ENCODE results near the gene CLOCK. TPM values are rescaled to one million over a fixed set of nuclear protein-coding genes. Genes with fewer than 3 reads are reported as not detected.

The CLOCK gene
- total RNA-seq, 1 experiment from 2014 or later: 9.5 TPM

DNA sequence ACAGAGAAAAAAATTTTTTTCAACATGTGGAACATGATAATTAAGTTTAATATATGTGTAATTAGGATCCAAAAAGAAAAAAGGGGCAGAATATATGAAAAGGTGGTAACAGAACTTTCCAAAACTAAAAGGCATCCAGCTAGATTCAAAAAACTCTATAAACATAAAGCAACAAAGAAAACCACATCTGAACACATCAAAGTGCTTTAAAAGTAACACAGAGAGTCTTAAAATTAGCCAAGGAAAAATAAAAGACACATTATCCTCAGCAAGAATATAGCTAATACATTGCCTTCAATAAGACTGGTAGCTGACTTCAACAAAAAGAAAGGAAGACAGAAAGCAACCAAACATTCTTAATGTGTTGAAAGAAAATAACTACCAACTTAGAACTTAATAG, 8.2 kb downstream of the CLOCK start:
- CTCF ChIA-PET: interaction anchor here (0.6 kb wide), 1 partner anchor 719 kb away, joined by 5 read pairs; no protein-coding TSS in a partner anchor
- H3K27ac Mint-ChIP-seq (ENCODE audit: unreplicated experiment): no peak overlapping the region
- no TSS peak for BruUV-seq (replicated peaks)
- POLR2A ChIA-PET: no interaction called here
- no peak for DNase-seq
- Histone ChIP-seq H3K4me1 (no peaks in the 10 kb centered on the region), H3K27me3 (replicated peaks; ENCODE audit: control insufficient read depth, insufficient read depth, low read length) (no peaks in the 10 kb centered on the region), H3K36me3 (ENCODE audit: control insufficient read depth, insufficient read depth, low read length) (no peaks in the 10 kb centered on the region), H3K4me3 (ENCODE audit: low read depth, low read length) (no peak overlapping the region), H3K9me3 (no peaks in the 10 kb centered on the region; the same call in 1 of the 2 replicates)
- no peaks in the 10 kb centered on the region for H3K36me3 Mint-ChIP-seq (ENCODE audit: insufficient read depth, unreplicated experiment)
- TF ChIP-seq, protein P1, sequence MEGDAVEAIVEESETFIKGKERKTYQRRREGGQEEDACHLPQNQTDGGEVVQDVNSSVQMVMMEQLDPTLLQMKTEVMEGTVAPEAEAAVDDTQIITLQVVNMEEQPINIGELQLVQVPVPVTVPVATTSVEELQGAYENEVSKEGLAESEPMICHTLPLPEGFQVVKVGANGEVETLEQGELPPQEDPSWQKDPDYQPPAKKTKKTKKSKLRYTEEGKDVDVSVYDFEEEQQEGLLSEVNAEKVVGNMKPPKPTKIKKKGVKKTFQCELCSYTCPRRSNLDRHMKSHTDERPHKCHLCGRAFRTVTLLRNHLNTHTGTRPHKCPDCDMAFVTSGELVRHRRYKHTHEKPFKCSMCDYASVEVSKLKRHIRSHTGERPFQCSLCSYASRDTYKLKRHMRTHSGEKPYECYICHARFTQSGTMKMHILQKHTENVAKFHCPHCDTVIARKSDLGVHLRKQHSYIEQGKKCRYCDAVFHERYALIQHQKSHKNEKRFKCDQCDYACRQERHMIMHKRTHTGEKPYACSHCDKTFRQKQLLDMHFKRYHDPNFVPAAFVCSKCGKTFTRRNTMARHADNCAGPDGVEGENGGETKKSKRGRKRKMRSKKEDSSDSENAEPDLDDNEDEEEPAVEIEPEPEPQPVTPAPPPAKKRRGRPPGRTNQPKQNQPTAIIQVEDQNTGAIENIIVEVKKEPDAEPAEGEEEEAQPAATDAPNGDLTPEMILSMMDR (IDR thresholded peaks at IDR 0.05; ENCODE audit: insufficient read depth in 1 of 2, low read depth in 1 of 2, low read length in 1 of 2, severe bottlenecking in 1 of 2, unreplicated experiment in 1 of 2): no peak
- no peaks in the 10 kb centered on the region for H3K27me3 Mint-ChIP-seq (ENCODE audit: insufficient read depth, unreplicated experiment)
- H3K9me3 Mint-ChIP-seq (ENCODE audit: unreplicated experiment): peaks cover 9% of the 10 kb centered on the region
- no peak overlapping the region for H3K4me3 Mint-ChIP-seq (ENCODE audit: unreplicated experiment)
- no peaks in the 10 kb centered on the region for H3K4me1 Mint-ChIP-seq (ENCODE audit: low read depth, unreplicated experiment)
- intact Hi-C loops (cut with micrococcal nuclease; ENCODE audit: unreplicated experiment): no loop called here

DNA sequence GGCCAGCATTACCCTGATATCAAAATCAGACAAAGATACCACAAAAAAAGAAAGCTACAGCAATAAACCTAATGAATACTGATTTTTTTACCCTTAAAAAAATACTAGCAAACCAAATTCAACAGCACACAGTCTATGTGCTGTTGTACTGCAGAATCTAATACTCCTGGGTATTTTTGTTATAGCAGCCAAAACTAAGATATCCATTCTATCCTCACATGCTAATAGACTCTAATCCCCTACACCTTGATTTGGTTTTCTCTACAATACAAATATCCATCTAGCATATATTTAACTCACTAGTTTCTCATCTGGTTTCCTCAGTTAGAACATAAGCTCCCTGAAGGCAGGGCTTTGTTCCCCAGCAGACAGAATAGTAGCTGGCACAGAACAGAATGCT, 12.4 kb downstream of the CLOCK start:
- TF ChIP-seq, protein P1 (IDR thresholded peaks at IDR 0.05; ENCODE audit: insufficient read depth in 1 of 2, low read depth in 1 of 2, low read length in 1 of 2, severe bottlenecking in 1 of 2, unreplicated experiment in 1 of 2): no peak
- no peaks in the 10 kb centered on the region for H3K27me3 ChIP-seq (replicated peaks; ENCODE audit: control insufficient read depth, insufficient read depth, low read length)
- CTCF ChIA-PET: no interaction called here
- intact Hi-C loops (cut with micrococcal nuclease; ENCODE audit: unreplicated experiment): no loop called here
- no peak overlapping the region for H3K4me3 ChIP-seq (ENCODE audit: low read depth, low read length)
- Mint-ChIP-seq H3K9me3 (ENCODE audit: unreplicated experiment) (peaks cover 17% of the 10 kb centered on the region), H3K27me3 (ENCODE audit: insufficient read depth, unreplicated experiment) (no peaks in the 10 kb centered on the region), H3K36me3 (ENCODE audit: insufficient read depth, unreplicated experiment) (peaks cover 10% of the 10 kb centered on the region), H3K4me3 (ENCODE audit: unreplicated experiment) (no peak overlapping the region), H3K4me1 (ENCODE audit: low read depth, unreplicated experiment) (no peaks in the 10 kb centered on the region), H3K27ac (ENCODE audit: unreplicated experiment) (no peak overlapping the region)
- POLR2A ChIA-PET: no interaction called here
- no TSS peak for BruUV-seq (replicated peaks)
- no peaks in the 10 kb centered on the region; the same call in 1 of the 2 replicates for H3K9me3 ChIP-seq
- no peaks in the 10 kb centered on the region for H3K36me3 ChIP-seq (ENCODE audit: control insufficient read depth, insufficient read depth, low read length)
- peaks cover 4% of the 10 kb centered on the region; the same call in 1 of the 2 replicates for H3K4me1 ChIP-seq
- no peak for DNase-seq

DNA sequence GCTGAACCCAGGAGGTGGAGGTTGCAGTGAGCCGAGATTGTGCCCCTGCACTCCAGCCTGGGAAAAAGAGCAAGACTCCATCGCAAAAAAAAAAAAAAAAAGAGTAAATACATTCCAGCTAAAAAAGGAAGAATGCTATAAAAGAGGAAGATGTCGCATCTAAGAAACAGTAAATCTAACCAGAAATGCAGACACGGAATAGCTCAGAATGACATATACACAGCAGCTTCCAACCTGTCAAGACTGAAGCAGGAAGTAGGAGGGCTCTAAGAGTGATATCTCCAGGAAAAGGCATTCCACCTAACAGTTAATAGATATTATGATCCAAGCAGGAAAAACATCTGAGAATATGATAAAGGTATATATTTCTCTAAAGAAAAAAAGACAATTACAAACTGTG, 16.0 kb downstream of the CLOCK start:
- H3K27me3 Mint-ChIP-seq (ENCODE audit: insufficient read depth, unreplicated experiment): no peaks in the 10 kb centered on the region
- POLR2A ChIA-PET: no interaction called here
- H3K27me3 ChIP-seq (replicated peaks; ENCODE audit: control insufficient read depth, insufficient read depth, low read length): no peaks in the 10 kb centered on the region
- BruUV-seq (replicated peaks): no TSS peak
- intact Hi-C loops (cut with micrococcal nuclease; ENCODE audit: unreplicated experiment): no loop called here
- H3K36me3 Mint-ChIP-seq (ENCODE audit: insufficient read depth, unreplicated experiment): peaks cover 10% of the 10 kb centered on the region
- TF ChIP-seq, protein P1 (IDR thresholded peaks at IDR 0.05; ENCODE audit: insufficient read depth in 1 of 2, low read depth in 1 of 2, low read length in 1 of 2, severe bottlenecking in 1 of 2, unreplicated experiment in 1 of 2): no peak
- no peak overlapping the region for H3K4me3 Mint-ChIP-seq (ENCODE audit: unreplicated experiment)
- H3K36me3 ChIP-seq (ENCODE audit: control insufficient read depth, insufficient read depth, low read length): no peaks in the 10 kb centered on the region
- no peak for DNase-seq
- H3K9me3 Mint-ChIP-seq (ENCODE audit: unreplicated experiment): peaks cover 8% of the 10 kb centered on the region
- H3K4me3 ChIP-seq (ENCODE audit: low read depth, low read length): no peak overlapping the region
- peaks cover 4% of the 10 kb centered on the region; the same call in 1 of the 2 replicates for H3K4me1 ChIP-seq
- no peaks in the 10 kb centered on the region for H3K9me3 ChIP-seq
- CTCF ChIA-PET: no interaction called here
- no peaks in the 10 kb centered on the region for H3K4me1 Mint-ChIP-seq (ENCODE audit: low read depth, unreplicated experiment)
- no peak overlapping the region for H3K27ac Mint-ChIP-seq (ENCODE audit: unreplicated experiment)
